GM18517 (cell line): ENCODE measurements around the gene CXCL8.

ENCODE experiments used
- ATAC-seq: cut with Tn5 transposase; IDR thresholded peaks from one replicate; pipeline ENCODE4 v1.9.1; 2021; ENCODE audit warnings: mild to moderate bottlenecking, moderate library complexity; ENCODE audit not compliant: unreplicated experiment

Gene CXCL8

GRCh38 chr4:73718375-73719373, 21.7 kb upstream of the CXCL8 start:
- ATAC-seq = peak; percentile 95

DNA sequence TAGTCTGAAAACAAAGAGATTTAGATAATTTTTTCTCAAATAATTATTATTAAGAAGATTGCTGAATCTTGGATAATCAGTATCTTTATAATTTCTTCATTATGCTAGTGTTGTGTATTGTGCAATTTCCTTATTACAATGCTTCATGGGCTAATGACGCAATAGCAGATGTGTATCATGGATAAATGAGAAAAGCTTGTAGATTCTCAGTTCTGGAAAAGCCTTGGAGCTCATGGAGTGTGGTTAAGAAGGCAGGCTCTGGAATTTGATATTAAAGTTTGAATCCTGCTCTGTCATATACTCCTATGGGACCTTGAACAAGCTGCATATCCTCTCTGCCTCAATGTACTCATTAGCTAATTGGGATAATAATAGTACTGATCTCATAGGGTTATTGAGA, 18.9 kb upstream of the CXCL8 start:
- no peak for ATAC-seq

DNA sequence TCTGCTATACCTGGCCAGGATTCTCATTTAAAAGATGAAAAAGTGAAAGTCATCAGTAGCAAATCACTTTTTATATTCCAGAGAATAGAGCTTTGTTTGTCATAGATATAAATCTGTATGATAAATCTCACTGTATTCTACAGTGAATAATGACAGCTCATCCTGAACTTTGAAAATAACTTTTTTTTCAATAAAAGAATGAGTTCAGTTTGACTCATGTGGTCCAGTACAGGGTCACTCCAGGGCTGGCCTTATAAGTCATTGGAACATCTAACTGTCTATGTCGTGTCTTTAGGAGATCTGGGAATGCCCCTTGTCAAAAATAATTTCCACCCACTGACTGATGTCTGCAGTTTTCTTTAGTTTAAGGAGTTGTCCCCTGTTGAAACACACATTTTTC, 18.5 kb upstream of the CXCL8 start:
- ATAC-seq = no peak

- ATAC-seq = no peak
These were observed 17.3 kb upstream of the CXCL8 start for GRCh38 chr4:73723023-73723422.

GRCh38 chr4:73723928-73724327, 16.4 kb upstream of the CXCL8 start:
- no peak for ATAC-seq

GRCh38 chr4:73725510-73725909, 14.9 kb upstream of the CXCL8 start:
- ATAC-seq = no peak

DNA sequence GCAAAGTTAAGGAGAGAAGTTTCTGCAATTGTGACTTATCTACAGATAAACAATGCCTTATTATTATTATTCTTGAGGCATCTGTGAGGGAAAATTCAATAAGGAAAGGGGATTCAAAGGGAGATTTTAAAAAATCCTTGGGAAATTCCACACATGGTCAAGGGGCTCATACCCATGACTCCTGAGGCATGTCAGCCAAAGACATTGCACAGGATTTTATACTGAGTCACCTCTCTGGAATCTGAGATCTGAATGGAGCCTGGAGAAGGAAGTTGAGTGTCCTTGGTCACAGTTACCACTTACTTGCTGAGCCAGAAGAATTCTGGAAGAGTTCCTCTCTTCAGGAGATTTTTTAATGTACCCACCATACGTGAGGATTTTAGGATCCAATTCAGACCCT, 14.4 kb upstream of the CXCL8 start:
- ATAC-seq = no peak

- peak; percentile 70 for ATAC-seq
These were observed 12.7 kb upstream of the CXCL8 start for GRCh38 chr4:73727685-73728084.

GRCh38 chr4:73728091-73728741, 12.2 kb upstream of the CXCL8 start:
- no peak for ATAC-seq

GRCh38 chr4:73729534-73730165, 10.7 kb upstream of the CXCL8 start:
- peak; percentile 46 for ATAC-seq

- ATAC-seq = no peak
These were observed 10.1 kb upstream of the CXCL8 start for GRCh38 chr4:73730292-73730691.

GRCh38 chr4:73730867-73731266, 9.5 kb upstream of the CXCL8 start:
- no peak for ATAC-seq

- ATAC-seq = no peak
These were observed 8.3 kb upstream of the CXCL8 start for GRCh38 chr4:73731968-73732610.

- no peak for ATAC-seq
These were observed 7.5 kb upstream of the CXCL8 start for GRCh38 chr4:73732759-73733431.

DNA sequence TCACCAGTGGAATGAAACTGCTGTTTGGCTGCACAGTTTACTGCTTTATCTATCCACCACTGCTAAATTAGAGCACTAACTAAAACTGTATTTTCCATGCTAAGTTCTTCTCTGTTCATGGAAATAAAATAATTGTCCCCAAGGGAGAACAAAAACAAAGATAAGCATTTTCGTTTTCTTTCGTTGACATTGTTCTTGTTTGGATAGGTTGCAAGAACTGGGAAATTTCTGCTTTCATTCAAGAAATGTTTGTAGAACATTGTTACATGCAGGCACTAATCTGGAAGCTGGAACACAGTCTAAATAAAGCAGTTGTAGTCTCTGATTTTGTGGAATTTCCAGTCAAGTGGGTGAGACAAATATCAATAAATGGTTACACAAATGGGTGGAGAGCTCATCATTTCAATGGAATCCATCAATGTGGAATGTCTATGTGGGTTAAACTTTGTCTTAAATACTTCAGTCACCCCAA, 5.8 kb upstream of the CXCL8 start:
- ATAC-seq = no peak

- peak; percentile 92 for ATAC-seq
These were observed 5.1 kb upstream of the CXCL8 start for GRCh38 chr4:73735231-73735630.

DNA sequence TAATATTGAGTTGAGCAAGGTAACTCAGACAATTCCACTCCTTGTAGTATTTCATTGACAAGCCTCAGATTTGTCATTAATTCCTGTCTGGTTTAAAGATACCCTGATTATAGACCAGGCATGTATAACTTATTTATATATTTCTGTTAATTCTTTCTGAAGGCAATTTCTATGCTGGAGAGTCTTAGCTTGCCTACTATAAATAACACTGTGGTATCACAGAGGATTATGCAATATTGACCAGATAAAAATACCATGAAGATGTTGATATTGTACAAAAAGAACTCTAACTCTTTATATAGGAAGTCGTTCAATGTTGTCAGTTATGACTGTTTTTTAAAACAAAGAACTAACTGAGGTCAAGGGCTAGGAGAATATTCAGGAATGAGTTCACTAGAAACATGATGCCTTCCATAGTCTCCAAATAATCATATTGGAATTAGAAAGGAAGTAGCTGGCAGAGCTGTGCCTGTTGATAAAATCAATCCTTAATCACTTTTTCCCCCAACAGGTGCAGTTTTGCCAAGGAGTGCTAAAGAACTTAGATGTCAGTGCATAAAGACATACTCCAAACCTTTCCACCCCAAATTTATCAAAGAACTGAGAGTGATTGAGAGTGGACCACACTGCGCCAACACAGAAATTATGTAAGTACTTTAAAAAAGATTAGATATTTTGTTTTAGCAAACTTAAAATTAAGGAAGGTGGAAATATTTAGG, 821 bp downstream of the CXCL8 start:
- no peak for ATAC-seq

DNA sequence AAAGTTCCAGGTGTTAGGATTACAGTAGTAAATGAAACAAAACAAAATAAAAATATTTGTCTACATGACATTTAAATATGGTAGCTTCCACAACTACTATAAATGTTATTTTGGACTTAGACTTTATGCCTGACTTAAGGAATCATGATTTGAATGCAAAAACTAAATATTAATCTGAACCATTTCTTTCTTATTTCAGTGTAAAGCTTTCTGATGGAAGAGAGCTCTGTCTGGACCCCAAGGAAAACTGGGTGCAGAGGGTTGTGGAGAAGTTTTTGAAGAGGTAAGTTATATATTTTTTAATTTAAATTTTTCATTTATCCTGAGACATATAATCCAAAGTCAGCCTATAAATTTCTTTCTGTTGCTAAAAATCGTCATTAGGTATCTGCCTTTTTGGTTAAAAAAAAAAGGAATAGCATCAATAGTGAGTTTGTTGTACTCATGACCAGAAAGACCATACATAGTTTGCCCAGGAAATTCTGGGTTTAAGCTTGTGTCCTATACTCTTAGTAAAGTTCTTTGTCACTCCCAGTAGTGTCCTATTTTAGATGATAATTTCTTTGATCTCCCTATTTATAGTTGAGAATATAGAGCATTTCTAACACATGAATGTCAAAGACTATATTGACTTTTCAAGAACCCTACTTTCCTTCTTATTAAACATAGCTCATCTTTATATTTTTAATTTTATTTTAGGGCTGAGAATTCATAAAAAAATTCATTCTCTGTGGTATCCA, 1.6 kb downstream of the CXCL8 start:
- ATAC-seq = no peak

DNA sequence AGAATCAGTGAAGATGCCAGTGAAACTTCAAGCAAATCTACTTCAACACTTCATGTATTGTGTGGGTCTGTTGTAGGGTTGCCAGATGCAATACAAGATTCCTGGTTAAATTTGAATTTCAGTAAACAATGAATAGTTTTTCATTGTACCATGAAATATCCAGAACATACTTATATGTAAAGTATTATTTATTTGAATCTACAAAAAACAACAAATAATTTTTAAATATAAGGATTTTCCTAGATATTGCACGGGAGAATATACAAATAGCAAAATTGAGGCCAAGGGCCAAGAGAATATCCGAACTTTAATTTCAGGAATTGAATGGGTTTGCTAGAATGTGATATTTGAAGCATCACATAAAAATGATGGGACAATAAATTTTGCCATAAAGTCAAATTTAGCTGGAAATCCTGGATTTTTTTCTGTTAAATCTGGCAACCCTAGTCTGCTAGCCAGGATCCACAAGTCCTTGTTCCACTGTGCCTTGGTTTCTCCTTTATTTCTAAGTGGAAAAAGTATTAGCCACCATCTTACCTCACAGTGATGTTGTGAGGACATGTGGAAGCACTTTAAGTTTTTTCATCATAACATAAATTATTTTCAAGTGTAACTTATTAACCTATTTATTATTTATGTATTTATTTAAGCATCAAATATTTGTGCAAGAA, 2.3 kb downstream of the CXCL8 start:
- no peak for ATAC-seq
